ENCODE data around the gene GABBR2.

GRCh38 chr9:98276907-98277469, 431.7 kb downstream of the GABBR2 start:
- no peak for TF ChIP-seq POLR2A (IDR thresholded peaks at IDR 0.05)
- TF ChIP-seq CTCF (IDR thresholded peaks at IDR 0.05), result no peak

Data from uterus (tissue), 2 donors.